K562 (cell line): Measurements from ENCODE around the gene DRAXIN. TPM values are rescaled to one million over a fixed set of nuclear protein-coding genes. Genes with fewer than 3 reads are reported as not detected.
A peak's percentile ranks its signal among the peaks of the same experiment; 100 is the strongest.

Experiments used
- CBX8 ChIP-seq: fragments of 200-600 bp; sonication (generic); IDR thresholded peaks from 2 replicates; pipeline ENCODE4 v1.6.1; 2012; ENCODE audit warnings: borderline replicate concordance, mixed run types, low read depth, mild to moderate bottlenecking, moderate library complexity, mixed read lengths, low read length, control low read depth, inconsistent platforms; ENCODE audit not compliant: poor library complexity, severe bottlenecking; ENCODE audit errors: extremely low read depth
- CHD1 ChIP-seq: fragments of 200-600 bp; sonication (generic); IDR thresholded peaks from one replicate; pipeline ENCODE4 v1.6.1; 2012; ENCODE audit warnings: mild to moderate bottlenecking, moderate library complexity, low read length, inconsistent platforms
- CTBP1 ChIP-seq: fragments of 450-650 bp; IDR thresholded peaks from 2 replicates; pipeline ENCODE4 v1.6.1; 2016; ENCODE audit warnings: borderline replicate concordance
- DACH1 ChIP-seq: fragments of 450-650 bp; IDR thresholded peaks from 2 replicates; pipeline ENCODE4 v1.6.1; 2018; ENCODE audit not compliant: partially characterized antibody
- ELF1 ChIP-seq: fragments of 200-800 bp; sonication (Bioruptor generic); IDR thresholded peaks from 2 replicates; pipeline ENCODE4 v1.6.1; 2016; ENCODE audit warnings: missing genetic modification characterization, missing compliant biosample characterization
- GABPB2 ChIP-seq: fragments of 250-450 bp; sonication (Bioruptor Pico); conservative IDR thresholded peaks from 2 replicates; pipeline ENCODE4 v1.5.1; 2021; ENCODE audit warnings: mild to moderate bottlenecking
- ILK ChIP-seq: fragments of 450-650 bp; IDR thresholded peaks from 2 replicates; pipeline ENCODE4 v1.6.1; 2016; ENCODE audit warnings: missing genetic modification characterization, low read depth, mild to moderate bottlenecking, missing compliant biosample characterization, moderate library complexity, borderline replicate concordance
- KLF6 ChIP-seq: fragments of 250-450 bp; sonication (Bioruptor Pico); IDR thresholded peaks from 2 replicates; pipeline ENCODE4 v1.4.0; 2020; ENCODE audit warnings: mild to moderate bottlenecking, moderate library complexity, borderline replicate concordance
- MAFF ChIP-seq: IDR thresholded peaks from 2 replicates; pipeline ENCODE4 v1.6.1; 2012; ENCODE audit warnings: low read length, improper control_type of control experiment
- NFE2L1 ChIP-seq: fragments of 450-650 bp; IDR thresholded peaks from 2 replicates; pipeline ENCODE4 v1.6.1; 2016; ENCODE audit warnings: missing genetic modification characterization, low read depth, mild to moderate bottlenecking, missing compliant biosample characterization, moderate library complexity, borderline replicate concordance
- NFYB ChIP-seq: IDR thresholded peaks from 2 replicates; pipeline ENCODE4 v1.6.1; 2011; ENCODE audit warnings: mild to moderate bottlenecking, moderate library complexity; ENCODE audit not compliant: insufficient read length; ENCODE audit errors: extremely low read depth
- PCBP2 ChIP-seq: fragments of 200-400 bp; formaldehyde crosslinking; IDR thresholded peaks from 2 replicates; pipeline ENCODE4 v1.6.1; 2018; ENCODE audit warnings: low read length, low read depth, mild to moderate bottlenecking, moderate library complexity; ENCODE audit not compliant: poor library complexity, severe bottlenecking
- SMARCE1 ChIP-seq: fragments of 450-650 bp; IDR thresholded peaks from 2 replicates; pipeline ENCODE4 v1.7.1; 2016; ENCODE audit warnings: mild to moderate bottlenecking
- TAL1 ChIP-seq: fragments of 450-650 bp; IDR thresholded peaks from 2 replicates; pipeline ENCODE4 v1.6.1; 2016; ENCODE audit warnings: mild to moderate bottlenecking
- TGIF2 ChIP-seq: sonication (generic); formaldehyde crosslinking; IDR thresholded peaks from 2 replicates; pipeline ENCODE4 v1.8.1; 2022; ENCODE audit warnings: mild to moderate bottlenecking, missing genetic modification reagents, moderate library complexity
- ZKSCAN1 ChIP-seq: fragments of 150-350 bp; IDR thresholded peaks from 2 replicates; pipeline ENCODE4 v1.6.1; 2016; ENCODE audit warnings: low read depth, low read length
- ZNF146 ChIP-seq: IDR thresholded peaks from one replicate; pipeline ENCODE4 v1.6.1; 2018; ENCODE audit warnings: missing compliant biosample characterization; ENCODE audit not compliant: unreplicated experiment
- ZNF584 ChIP-seq: fragments of 200-800 bp; sonication (Bioruptor generic); IDR thresholded peaks from 2 replicates; pipeline ENCODE4 v1.6.1; 2016; ENCODE audit warnings: low read depth, mild to moderate bottlenecking, missing genetic modification characterization, missing compliant biosample characterization
- polyA plus RNA-seq, 8 experiments: library from polyadenylated mRNA; depleted of rRNA in 4 of 8; stranded (reverse) in 5 of 8; unstranded in 3 of 8; fragments of >200 nt; fragmentation: Nextera tagmentation in 2 of 8; fragmentation: Illumina TruSeq in 1 of 8; extraction: Ambion mirVana in 2 of 8; extraction: Trizol in 1 of 8; gene quantifications; 2 replicates each; pipeline versions ENCODE4 v1.2.1 to v1.2.3, GENCODE V29; 2011 to 2014; ENCODE audit warnings: inconsistent platforms in 1 of 8, missing spikeins in 1 of 8
- total RNA-seq, 7 experiments: library from RNA; depleted of rRNA in 6 of 7; stranded (reverse); fragments of >200 nt in 6 of 7; fragmentation: Illumina TruSeq in 2 of 7; extraction: Trizol in 2 of 7; gene quantifications; 2 replicates each; pipeline versions ENCODE4 v1.2.1 to v1.2.3, GENCODE V29; 2011 to 2021; ENCODE audit warnings: low replicate concordance in 1 of 7
- TF ChIP-seq, protein P1 (sequence below), 2 experiments: fragments of 450-650 bp in 1 of 2; IDR thresholded peaks; 2 replicates each; pipeline ENCODE4 v1.6.1; 2011 to 2017; ENCODE audit warnings: low read depth in 2 of 2, antibody characterized with exemption in 1 of 2, borderline replicate concordance in 1 of 2, low read length in 1 of 2, mild to moderate bottlenecking in 1 of 2, mixed read lengths in 1 of 2; ENCODE audit not compliant: control insufficient read depth in 1 of 2
- TF ChIP-seq, protein P2 (sequence below): fragments of 250-450 bp; sonication (Bioruptor Pico); IDR thresholded peaks from 2 replicates; pipeline ENCODE4 v1.4.0; 2020
- TF ChIP-seq, protein P3 (sequence below): IDR thresholded peaks from 2 replicates; pipeline ENCODE4 v1.6.1; 2012; ENCODE audit warnings: low read depth, low read length, improper control_type of control experiment, borderline replicate concordance

Gene DRAXIN
- total and polyA plus RNA-seq, 9 of the 15 experiments (the other 6 are each of a cell fraction or from before 2014, with no cell fraction given) = 0.01 to 0.04 (median 0.01) TPM; not detected in 6

DNA sequence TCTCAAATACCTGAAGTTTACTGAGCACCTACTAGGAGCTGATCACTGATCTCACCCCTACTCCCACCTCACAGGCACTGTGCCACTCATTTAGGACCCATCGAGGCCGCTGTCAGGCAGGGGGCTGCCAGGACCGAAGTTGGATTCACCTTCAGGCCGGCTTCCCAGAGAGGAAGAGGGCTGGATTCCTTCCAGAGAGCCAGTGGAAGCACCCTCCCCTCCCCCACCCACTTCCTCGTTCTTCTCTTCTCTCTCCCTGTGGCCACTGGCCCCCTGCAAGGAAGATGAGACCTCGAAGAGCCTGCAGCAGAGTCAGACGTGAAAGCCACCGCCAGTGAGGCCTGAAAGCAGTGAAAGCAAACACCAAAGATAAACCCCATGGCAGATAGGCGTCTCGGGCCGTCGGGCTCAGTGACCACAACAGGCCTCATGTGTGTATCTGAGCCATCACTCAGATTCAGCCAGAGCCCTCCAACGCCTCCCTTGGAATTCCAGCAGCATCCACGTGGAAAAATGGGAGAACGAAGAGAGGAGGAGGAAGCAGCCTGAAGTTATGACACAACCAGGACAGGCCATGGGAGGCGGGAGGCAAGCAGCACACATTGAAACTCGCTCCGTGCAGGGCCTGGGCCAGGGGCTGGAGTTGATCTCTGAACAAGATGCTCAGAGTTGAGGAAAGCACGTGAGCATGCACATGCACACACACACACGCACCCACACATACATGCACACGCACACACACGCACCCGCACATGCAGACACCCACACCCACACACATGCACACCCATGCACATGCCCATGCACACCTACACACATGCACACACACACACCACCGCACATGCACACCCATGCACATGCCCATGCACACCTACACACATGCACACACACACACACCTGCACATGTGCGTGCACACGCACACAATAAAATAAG is 38.3 kb downstream of the DRAXIN start (continued):
- TF ChIP-seq ZNF146 (CRISPR knock-in tag) (no peak), NFYB (no peak), KLF6 (0 out of 2 replicates have a peak, but pooled peaks have one; percentile 64), CTBP1 (peak; percentile 48; the same call in 1 of the 2 replicates), CHD1 (no peak), TGIF2 (CRISPR knock-in tag) (no peak), SMARCE1 (0 out of 2 replicates have a peak, but pooled peaks have one; percentile 33), ZKSCAN1 (no peak), GABPB2 (CRISPR knock-in tag) (no peak), PCBP2 (no peak), ZNF584 (CRISPR knock-in tag) (no peak), ELF1 (tag) (peak; percentile 59), DACH1 (no peak), MAFF (no peak), TAL1 (no peak), CBX8 (no peak), ILK (tag) (no peak), NFE2L1 (tag) (no peak)
- TF ChIP-seq, protein P1, sequence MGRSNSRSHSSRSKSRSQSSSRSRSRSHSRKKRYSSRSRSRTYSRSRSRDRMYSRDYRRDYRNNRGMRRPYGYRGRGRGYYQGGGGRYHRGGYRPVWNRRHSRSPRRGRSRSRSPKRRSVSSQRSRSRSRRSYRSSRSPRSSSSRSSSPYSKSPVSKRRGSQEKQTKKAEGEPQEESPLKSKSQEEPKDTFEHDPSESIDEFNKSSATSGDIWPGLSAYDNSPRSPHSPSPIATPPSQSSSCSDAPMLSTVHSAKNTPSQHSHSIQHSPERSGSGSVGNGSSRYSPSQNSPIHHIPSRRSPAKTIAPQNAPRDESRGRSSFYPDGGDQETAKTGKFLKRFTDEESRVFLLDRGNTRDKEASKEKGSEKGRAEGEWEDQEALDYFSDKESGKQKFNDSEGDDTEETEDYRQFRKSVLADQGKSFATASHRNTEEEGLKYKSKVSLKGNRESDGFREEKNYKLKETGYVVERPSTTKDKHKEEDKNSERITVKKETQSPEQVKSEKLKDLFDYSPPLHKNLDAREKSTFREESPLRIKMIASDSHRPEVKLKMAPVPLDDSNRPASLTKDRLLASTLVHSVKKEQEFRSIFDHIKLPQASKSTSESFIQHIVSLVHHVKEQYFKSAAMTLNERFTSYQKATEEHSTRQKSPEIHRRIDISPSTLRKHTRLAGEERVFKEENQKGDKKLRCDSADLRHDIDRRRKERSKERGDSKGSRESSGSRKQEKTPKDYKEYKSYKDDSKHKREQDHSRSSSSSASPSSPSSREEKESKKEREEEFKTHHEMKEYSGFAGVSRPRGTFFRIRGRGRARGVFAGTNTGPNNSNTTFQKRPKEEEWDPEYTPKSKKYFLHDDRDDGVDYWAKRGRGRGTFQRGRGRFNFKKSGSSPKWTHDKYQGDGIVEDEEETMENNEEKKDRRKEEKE (IDR thresholded peaks at IDR 0.05; ENCODE audit: borderline replicate concordance in 1 of 2, control insufficient read depth in 1 of 2, low read depth in 2 of 2, low read length in 1 of 2) = no peak
- TF ChIP-seq, protein P2, sequence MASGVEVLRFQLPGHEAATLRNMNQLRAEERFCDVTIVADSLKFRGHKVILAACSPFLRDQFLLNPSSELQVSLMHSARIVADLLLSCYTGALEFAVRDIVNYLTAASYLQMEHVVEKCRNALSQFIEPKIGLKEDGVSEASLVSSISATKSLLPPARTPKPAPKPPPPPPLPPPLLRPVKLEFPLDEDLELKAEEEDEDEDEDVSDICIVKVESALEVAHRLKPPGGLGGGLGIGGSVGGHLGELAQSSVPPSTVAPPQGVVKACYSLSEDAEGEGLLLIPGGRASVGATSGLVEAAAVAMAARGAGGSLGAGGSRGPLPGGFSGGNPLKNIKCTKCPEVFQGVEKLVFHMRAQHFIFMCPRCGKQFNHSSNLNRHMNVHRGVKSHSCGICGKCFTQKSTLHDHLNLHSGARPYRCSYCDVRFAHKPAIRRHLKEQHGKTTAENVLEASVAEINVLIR = no peak
- TF ChIP-seq, protein P3, sequence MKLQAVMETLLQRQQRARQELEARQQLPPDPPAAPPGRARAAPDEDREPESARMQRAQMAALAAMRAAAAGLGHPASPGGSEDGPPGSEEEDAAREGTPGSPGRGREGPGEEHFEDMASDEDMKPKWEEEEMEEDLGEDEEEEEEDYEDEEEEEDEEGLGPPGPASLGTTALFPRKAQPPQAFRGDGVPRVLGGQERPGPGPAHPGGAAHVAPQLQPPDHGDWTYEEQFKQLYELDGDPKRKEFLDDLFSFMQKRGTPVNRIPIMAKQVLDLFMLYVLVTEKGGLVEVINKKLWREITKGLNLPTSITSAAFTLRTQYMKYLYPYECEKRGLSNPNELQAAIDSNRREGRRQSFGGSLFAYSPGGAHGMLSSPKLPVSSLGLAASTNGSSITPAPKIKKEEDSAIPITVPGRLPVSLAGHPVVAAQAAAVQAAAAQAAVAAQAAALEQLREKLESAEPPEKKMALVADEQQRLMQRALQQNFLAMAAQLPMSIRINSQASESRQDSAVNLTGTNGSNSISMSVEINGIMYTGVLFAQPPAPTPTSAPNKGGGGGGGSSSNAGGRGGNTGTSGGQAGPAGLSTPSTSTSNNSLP = no peak
